Fibroblast of villous mesenchyme (primary cell): Measurements from ENCODE around the gene MAP7. TPM values are rescaled to one million over a fixed set of nuclear protein-coding genes. Genes with fewer than 3 reads are reported as not detected.

Experiments
- DNase-seq: peaks from one replicate; pipeline ENCODE4 v3.0.0-alpha.2; 2010; ENCODE audit warnings: low read depth
- H3K4me3 ChIP-seq: 2 replicates; pipeline ENCODE4 v1.5.1; 2011; ENCODE audit warnings: low read depth, mild to moderate bottlenecking, low read length
- CTCF ChIP-seq: IDR thresholded peaks from 2 replicates; pipeline ENCODE4 v1.5.1; 2012; ENCODE audit warnings: low read depth, mild to moderate bottlenecking, low read length; ENCODE audit not compliant: insufficient read depth
- total RNA-seq: library from RNA; depleted of rRNA; stranded (reverse); fragments of >200 nt; gene quantifications from 2 replicates; pipeline ENCODE4 v1.2.3, GENCODE V29; 2012

MAP7 gene
- total RNA-seq, 1 donor, result 1.3 TPM

- no peak for TF ChIP-seq CTCF
- no peak for DNase-seq
- no peak overlapping the region for H3K4me3 ChIP-seq
Observed at GRCh38 chr6:136564180-136564579, 14.0 kb upstream of the MAP7 start.

DNA sequence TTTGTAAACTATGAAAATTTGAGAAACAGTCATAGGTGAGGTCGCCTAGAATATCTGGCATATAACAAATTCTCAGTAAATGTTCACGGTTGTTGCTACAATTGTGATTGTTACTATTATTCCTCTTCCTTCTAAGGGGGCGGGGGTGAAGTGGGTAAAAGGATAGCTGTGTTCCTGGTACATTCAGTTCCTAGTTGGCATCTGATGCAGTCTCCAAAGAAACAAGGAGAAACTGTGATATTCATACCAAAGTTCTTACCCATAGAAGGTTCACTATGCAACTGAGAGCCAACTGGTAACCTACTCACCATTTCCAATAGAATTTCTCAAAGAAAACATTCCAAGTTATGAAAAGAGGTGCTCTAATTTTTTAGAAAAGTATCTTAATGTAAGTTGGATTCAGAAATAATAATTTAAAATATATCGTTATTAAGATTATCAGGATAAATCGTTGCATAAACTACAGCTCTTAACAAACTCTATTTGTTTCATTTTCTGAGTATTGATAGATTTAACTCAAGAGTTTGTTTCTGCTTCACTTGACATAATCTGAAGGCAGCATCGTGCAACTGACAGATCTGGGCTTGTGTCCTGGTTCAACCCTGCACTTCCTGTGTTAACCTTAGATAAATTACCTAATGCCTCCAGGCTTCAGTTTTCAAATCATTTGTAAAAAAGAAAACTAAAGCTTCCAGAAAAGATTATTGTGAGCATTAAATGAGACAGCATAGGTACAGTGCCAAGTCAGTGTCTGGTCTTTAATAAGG is 13.3 kb upstream of the MAP7 start:
- no peak for TF ChIP-seq CTCF
- DNase-seq, result no peak
- no peak overlapping the region for H3K4me3 ChIP-seq

DNA sequence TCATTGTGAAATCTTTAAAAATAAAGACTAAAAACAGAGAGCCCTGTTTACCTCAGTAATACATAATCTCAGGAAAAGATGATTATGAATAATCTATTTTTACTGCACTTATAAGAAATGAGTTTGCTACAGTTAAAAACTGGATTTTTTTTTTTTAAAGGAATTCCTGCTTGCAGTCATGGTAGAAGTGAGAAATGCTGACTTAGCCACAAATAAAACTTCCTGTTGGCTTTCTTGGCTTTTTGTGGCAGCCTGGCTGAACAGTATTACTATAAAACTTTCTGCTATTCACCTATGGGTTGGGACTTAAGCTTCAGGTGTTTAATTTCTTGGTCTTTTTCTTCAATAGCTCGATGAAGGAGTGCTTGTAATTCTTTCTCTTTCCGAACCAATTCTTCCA is 12.0 kb upstream of the MAP7 start:
- no peak overlapping the region for H3K4me3 ChIP-seq
- DNase-seq, result no peak
- no peak for TF ChIP-seq CTCF

DNA sequence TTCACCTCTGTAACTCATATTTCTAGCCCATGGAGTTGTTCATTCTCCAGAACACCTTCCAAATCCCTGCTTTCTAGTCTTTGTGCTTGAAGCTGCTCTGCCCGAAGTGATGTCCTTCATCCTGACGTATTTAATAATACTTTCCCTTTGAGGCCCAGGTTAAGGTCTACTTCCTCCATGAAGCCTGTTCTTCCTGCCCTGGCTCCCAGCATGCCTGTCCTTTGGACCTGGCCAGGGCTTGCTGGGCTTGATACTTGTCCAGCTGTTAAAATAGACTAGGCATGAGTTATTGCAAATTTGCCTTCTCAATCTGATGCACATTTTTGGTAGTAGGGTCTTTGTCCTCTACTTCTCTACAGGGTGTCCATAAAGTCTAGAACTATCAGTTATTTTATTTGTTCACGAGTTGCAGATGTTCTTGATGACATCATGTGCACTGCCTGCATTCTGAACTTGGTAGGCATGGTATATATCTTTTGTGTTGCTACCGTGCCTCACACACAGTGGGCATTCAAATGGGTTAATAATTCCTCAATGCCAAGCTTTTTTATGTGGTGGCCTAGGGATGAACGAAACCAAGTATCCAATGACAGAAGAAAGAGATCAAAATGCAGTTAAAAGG is 3.1 kb upstream of the MAP7 start:
- no peak overlapping the region for H3K4me3 ChIP-seq
- no peak for TF ChIP-seq CTCF
- DNase-seq, result no peak

DNA sequence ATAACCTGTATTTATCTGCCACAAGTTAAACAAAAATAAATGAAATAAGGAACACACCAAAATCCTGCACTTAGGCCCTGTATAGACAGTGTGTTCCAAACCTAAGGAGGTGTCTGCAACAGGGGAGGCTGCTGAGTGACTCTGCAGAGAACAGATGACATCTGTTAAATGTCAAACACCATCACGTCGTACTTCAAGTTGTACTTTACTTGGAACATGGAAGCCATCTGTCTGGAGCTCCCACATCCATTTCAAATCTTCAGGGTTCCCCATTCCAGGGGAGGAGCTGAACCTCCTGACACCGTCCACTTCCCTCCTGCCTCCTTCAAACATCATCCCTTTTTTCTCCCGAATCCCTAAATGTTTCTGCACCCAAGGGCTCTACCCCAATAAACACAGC is 1.8 kb upstream of the MAP7 start:
- no peak for TF ChIP-seq CTCF
- DNase-seq, result no peak
- H3K4me3 ChIP-seq, result no peak overlapping the region

GRCh38 chr6:136551103-136551502 is 881 bp upstream of the MAP7 start:
- TF ChIP-seq CTCF, result no peak
- H3K4me3 ChIP-seq, result peak overlapping the region; percentile 63
- DNase-seq, result peak; percentile 23

DNA sequence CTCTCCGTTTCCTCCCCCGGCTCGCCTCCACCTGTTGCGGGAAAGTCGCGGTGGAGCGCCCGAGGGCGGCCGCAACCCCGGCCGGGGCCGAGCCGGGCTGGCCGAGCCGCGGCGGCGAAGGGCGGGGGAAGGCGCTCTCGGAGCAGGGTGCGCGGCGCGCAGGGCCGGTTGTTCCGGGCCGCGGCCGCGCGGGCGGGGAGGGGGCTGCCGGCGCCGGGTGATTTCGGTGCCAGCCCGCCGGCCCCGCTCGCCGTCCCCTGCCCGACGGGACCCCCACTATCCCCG is 235 bp downstream of the MAP7 start:
- peak overlapping the region; percentile 63 for H3K4me3 ChIP-seq
- no peak for TF ChIP-seq CTCF
- no peak for DNase-seq
